HG02884 (cell line): ENCODE measurements around the gene TLE4.

Experiments used
- ATAC-seq: cut with Tn5 transposase; IDR thresholded peaks from one replicate; pipeline ENCODE4 v1.9.1; 2021; ENCODE audit warnings: mild to moderate bottlenecking, moderate library complexity; ENCODE audit not compliant: unreplicated experiment

Gene TLE4

DNA sequence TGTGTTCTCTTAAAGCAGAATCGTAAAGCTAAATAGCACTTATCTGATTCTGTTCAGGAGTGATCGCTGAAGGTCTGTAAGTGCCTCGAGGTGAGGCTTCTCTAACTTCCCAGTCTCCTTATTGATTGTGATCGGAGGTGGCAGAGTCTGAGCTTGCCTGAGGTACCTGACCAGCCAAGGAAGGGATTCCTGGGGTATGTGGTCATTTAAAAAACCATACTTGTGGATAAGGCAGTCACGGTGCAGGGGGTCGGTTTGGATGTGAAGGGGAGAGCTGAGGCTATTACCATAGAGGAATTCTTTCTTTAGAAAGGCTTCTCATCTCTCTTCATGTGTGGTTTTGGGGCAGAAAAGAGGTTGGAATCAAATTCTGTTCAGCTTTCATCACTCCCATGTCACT is 193.7 kb downstream of the TLE4 start:
- ATAC-seq: no peak

GRCh38 chr9:79766091-79766490 is 194.3 kb downstream of the TLE4 start:
- ATAC-seq: no peak

GRCh38 chr9:79768194-79768593 is 196.4 kb downstream of the TLE4 start:
- ATAC-seq: no peak

DNA sequence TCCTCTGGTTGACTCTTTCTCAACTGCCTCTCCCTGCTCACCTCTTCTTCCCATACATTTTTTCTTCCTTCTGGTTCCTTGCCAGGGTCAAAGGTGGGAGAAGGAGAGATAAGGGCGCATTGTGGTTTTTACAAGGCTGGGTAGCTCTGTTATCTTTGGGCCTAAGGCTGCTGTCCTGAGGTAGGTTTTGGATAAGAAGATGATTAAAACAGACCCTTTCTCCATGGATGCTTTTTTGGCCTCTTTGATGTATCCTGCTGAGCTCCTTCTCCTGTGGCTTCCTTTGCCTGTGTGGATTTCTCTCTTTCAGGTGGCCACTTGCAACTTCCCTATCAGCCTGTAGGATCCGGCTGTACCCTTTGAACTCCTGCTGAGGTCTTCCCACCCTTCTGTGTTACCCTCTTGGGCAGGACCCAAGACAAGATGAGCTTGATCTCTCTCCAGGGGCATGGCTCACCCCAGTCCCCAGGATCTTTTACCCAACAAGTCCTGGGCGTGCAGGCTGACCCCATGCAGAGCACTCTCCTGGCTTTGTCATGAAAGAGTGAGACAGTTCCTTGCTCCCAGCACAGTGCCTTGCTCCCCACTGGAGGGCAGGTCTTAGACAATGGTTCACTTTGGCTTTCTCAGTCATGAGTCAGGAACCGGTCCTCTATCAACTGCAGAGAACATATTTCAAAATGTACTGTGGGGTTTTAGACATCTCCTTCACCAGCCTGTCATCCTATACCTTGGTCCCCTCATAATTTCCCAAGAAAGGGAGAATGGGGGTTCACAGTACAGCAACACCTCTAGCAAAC is 197.9 kb downstream of the TLE4 start:
- ATAC-seq: no peak

DNA sequence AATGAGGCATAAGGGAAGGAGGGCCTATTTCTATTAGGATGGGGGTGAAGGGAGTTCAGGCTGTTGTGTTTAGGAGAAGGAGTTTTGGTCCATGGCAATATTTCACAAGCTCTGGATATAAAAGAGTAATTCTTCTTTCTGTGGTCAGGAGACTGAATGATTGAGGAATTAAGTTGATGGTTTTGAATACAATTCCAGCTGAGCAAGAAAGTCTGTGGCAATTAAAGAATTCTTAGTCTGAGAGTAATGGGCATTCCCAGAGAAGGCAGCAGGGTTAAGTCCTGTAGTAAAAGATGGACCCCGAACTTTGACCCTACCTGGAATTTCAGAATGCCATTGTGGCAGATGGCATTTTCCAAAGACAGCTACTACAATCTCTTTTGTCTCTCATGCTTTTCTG is 202.6 kb downstream of the TLE4 start:
- no peak for ATAC-seq
